Measurements from ENCODE around the gene CTNNBL1. TPM values are rescaled to one million over a fixed set of nuclear protein-coding genes. Genes with fewer than 3 reads are reported as not detected.
A peak's percentile ranks its signal among the peaks of the same experiment; 100 is the strongest.

CTNNBL1 gene
- total RNA-seq, 1 experiment from 2014 or later: 55.4 TPM

GRCh38 chr20:37651932-37652331 lies 41.9 kb upstream of the CTNNBL1 start:
- CTCF ChIA-PET: no interaction called here
- Histone ChIP-seq H3K36me3 (ENCODE audit: control insufficient read depth in 1 of 2, insufficient read depth in 2 of 2, low read length in 2 of 2) (no peaks in the 10 kb centered on the region), H3K4me3 (replicated peaks in 1 of 2; ENCODE audit: low read depth in 1 of 2, low read length in 2 of 2) (no peak overlapping the region), H3K79me2 (ENCODE audit: insufficient read depth, low read length) (no peaks in the 10 kb centered on the region), H4K20me1 (ENCODE audit: insufficient read depth) (no peaks in the 10 kb centered on the region), H2AFZ (ENCODE audit: low read depth, low read length, poor library complexity, severe bottlenecking) (peak overlapping the region; percentile 49), H3K27me3 (ENCODE audit: insufficient read depth, low read length) (peaks cover 6% of the 10 kb centered on the region; the same call in 1 of the 2 replicates), H3K4me1 (ENCODE audit: control insufficient read depth in 1 of 2, insufficient read depth in 2 of 2, low read length in 2 of 2) (no peaks in the 10 kb centered on the region), H3K27ac (ENCODE audit: low read depth, low read length) (no peak overlapping the region), H3K9me2 (ENCODE audit: insufficient read depth) (no peaks in the 10 kb centered on the region), H3K9me3 (ENCODE audit: control insufficient read depth in 1 of 2, insufficient read depth in 1 of 2, low read depth in 1 of 2, low read length in 2 of 2) (no peaks in the 10 kb centered on the region), H3K9ac (ENCODE audit: low read length) (no peak overlapping the region), H3K4me2 (ENCODE audit: low read length) (no peak overlapping the region)
- no TSS peak for BruUV-seq (replicated peaks)
- POLR2A ChIA-PET: no interaction called here
- no peak for TF ChIP-seq ZBTB33 (IDR thresholded peaks at IDR 0.05; ENCODE audit: extremely low read depth, insufficient replicate concordance, low read length)
- peak; percentile 62 to 72 (median 65) for TF ChIP-seq CTCF (IDR thresholded peaks at IDR 0.05 in 2 of 3, conservative IDR thresholded peaks at IDR 0.05 in 1 of 3; ENCODE audit: borderline replicate concordance in 1 of 3, insufficient read depth in 1 of 3, low read depth in 2 of 3, low read length in 2 of 3)
- peak; percentile 82 for TF ChIP-seq RAD21 (IDR thresholded peaks at IDR 0.05; ENCODE audit: low read depth)
- intact Hi-C loops (cut with micrococcal nuclease): loop anchor here (1.0 to 10.0 kb wide), 2 partner anchors 243 to 341 kb away; no protein-coding TSS in a partner anchor
- RAD21 ChIA-PET (ENCODE audit: low non-redundant PET in 1 of 2, low total read pairs in 2 of 2, uncharacterized antibody in 2 of 2, unreplicated experiment in 2 of 2): no interaction called here
- ATAC-seq (peak; percentile 99), DNase-seq (ENCODE audit: low read depth, low spot score) (peak; percentile 36)

GRCh38 chr20:37656945-37657344 lies 36.9 kb upstream of the CTNNBL1 start:
- intact Hi-C loops (cut with micrococcal nuclease): loop anchor here (10.0 kb wide), 1 partner anchor 238 kb away; no protein-coding TSS in a partner anchor
- Histone ChIP-seq H3K36me3 (ENCODE audit: control insufficient read depth in 1 of 2, insufficient read depth in 2 of 2, low read length in 2 of 2) (no peaks in the 10 kb centered on the region), H4K20me1 (ENCODE audit: insufficient read depth) (no peaks in the 10 kb centered on the region), H3K4me3 (replicated peaks in 1 of 2; ENCODE audit: low read depth in 1 of 2, low read length in 2 of 2) (no peak overlapping the region), H3K79me2 (ENCODE audit: insufficient read depth, low read length) (no peaks in the 10 kb centered on the region), H3K9me3 (ENCODE audit: control insufficient read depth in 1 of 2, insufficient read depth in 1 of 2, low read depth in 1 of 2, low read length in 2 of 2) (no peaks in the 10 kb centered on the region), H3K27ac (ENCODE audit: low read depth, low read length) (no peak overlapping the region), H3K27me3 (ENCODE audit: insufficient read depth, low read length) (no peaks in the 10 kb centered on the region), H3K9me2 (ENCODE audit: insufficient read depth) (no peaks in the 10 kb centered on the region), H2AFZ (ENCODE audit: low read depth, low read length, poor library complexity, severe bottlenecking) (no peak overlapping the region), H3K4me2 (ENCODE audit: low read length) (no peak overlapping the region), H3K9ac (ENCODE audit: low read length) (no peak overlapping the region), H3K4me1 (ENCODE audit: control insufficient read depth in 1 of 2, insufficient read depth in 2 of 2, low read length in 2 of 2) (no peaks in the 10 kb centered on the region)
- ChIA-PET CTCF (no interaction called here), RAD21 (ENCODE audit: low non-redundant PET in 1 of 2, low total read pairs in 2 of 2, uncharacterized antibody in 2 of 2, unreplicated experiment in 2 of 2) (no interaction called here), POLR2A (no interaction called here)
- no peak for TF ChIP-seq RAD21 (IDR thresholded peaks at IDR 0.05; ENCODE audit: low read depth)
- ATAC-seq (no peak), DNase-seq (ENCODE audit: low read depth, low spot score) (no peak)
- BruUV-seq (replicated peaks): no TSS peak

Data from HCT116 (cell line).